Mesothelial cell of epicardium (in vitro differentiated cells): ENCODE measurements around the gene C16orf86. TPM values are rescaled to one million over a fixed set of nuclear protein-coding genes. Genes with fewer than 3 reads are reported as not detected.

Experiments used
- DNase-seq, 2 experiments: peaks; one replicate each; pipeline ENCODE4 v3.0.0; 2021; ENCODE audit warnings: low spot score in 2 of 2; ENCODE audit not compliant: unreplicated experiment in 2 of 2
- H3K27ac Mint-ChIP-seq: 2 replicates; pipeline ENCODE4 v1.8.0; 2021; ENCODE audit warnings: mixed read lengths
- H3K27me3 Mint-ChIP-seq: 2 replicates; pipeline ENCODE4 v1.8.0; 2021; ENCODE audit warnings: low read depth, mixed read lengths
- H3K36me3 Mint-ChIP-seq: 2 replicates; pipeline ENCODE4 v1.8.0; 2021; ENCODE audit warnings: mixed read lengths
- H3K4me1 Mint-ChIP-seq: 2 replicates; pipeline ENCODE4 v1.8.0; 2021; ENCODE audit warnings: mixed read lengths
- H3K4me3 Mint-ChIP-seq: 2 replicates; pipeline ENCODE4 v1.8.0; 2021; ENCODE audit warnings: mild to moderate bottlenecking, moderate library complexity, mixed read lengths
- H3K9me3 Mint-ChIP-seq: 2 replicates; pipeline ENCODE4 v1.8.0; 2021; ENCODE audit warnings: mixed read lengths
- CTCF ChIP-seq: fragments of 200-600 bp; sonication (generic); IDR thresholded peaks from one replicate; pipeline ENCODE4 v1.5.0; 2021; ENCODE audit warnings: antibody characterized with exemption; ENCODE audit not compliant: unreplicated experiment
- total RNA-seq: library from RNA; stranded (reverse); gene quantifications from 3 replicates; pipeline ENCODE4 v1.2.1, GENCODE V29; 2021

The C16orf86 gene
- total RNA-seq, 1 donor from 2014 or later, result 1.8 TPM

GRCh38 chr16:67697422-67698185 lies 31.0 kb downstream of the C16orf86 start:
- H3K4me1 Mint-ChIP-seq, result no peaks in the 10 kb centered on the region
- H3K27me3 Mint-ChIP-seq, result no peaks in the 10 kb centered on the region

GRCh38 chr16:67699265-67699664 lies 32.7 kb downstream of the C16orf86 start:
- no peak for TF ChIP-seq CTCF
- H3K27ac Mint-ChIP-seq, result no peak overlapping the region
- peaks cover 4% of the 10 kb centered on the region for H3K9me3 Mint-ChIP-seq
- no peak for DNase-seq
- no peak overlapping the region for H3K4me3 Mint-ChIP-seq
- H3K27me3 Mint-ChIP-seq, result no peaks in the 10 kb centered on the region
- no peaks in the 10 kb centered on the region for H3K4me1 Mint-ChIP-seq
- H3K36me3 Mint-ChIP-seq, result peaks cover 3% of the 10 kb centered on the region

More at GRCh38 chr16:67697422-67698185, 31.0 kb downstream of the C16orf86 start:
- TF ChIP-seq CTCF, result no peak
- no peak overlapping the region for H3K27ac Mint-ChIP-seq
- no peak overlapping the region for H3K4me3 Mint-ChIP-seq
- H3K36me3 Mint-ChIP-seq, result peaks cover 3% of the 10 kb centered on the region
- DNase-seq, result no peak
- H3K9me3 Mint-ChIP-seq, result peaks cover 4% of the 10 kb centered on the region

GRCh38 chr16:67701420-67701819 lies 34.8 kb downstream of the C16orf86 start:
- DNase-seq, result no peak
- no peak for TF ChIP-seq CTCF
- peaks cover 5% of the 10 kb centered on the region for H3K36me3 Mint-ChIP-seq
- H3K27me3 Mint-ChIP-seq, result no peaks in the 10 kb centered on the region
- H3K9me3 Mint-ChIP-seq, result peaks cover 4% of the 10 kb centered on the region
- no peak overlapping the region for H3K4me3 Mint-ChIP-seq
- no peak overlapping the region for H3K27ac Mint-ChIP-seq
- H3K4me1 Mint-ChIP-seq, result peaks cover 4% of the 10 kb centered on the region

- Mint-ChIP-seq H3K27ac (no peak overlapping the region), H3K4me1 (peaks cover 4% of the 10 kb centered on the region), H3K36me3 (peaks cover 5% of the 10 kb centered on the region), H3K27me3 (no peaks in the 10 kb centered on the region), H3K9me3 (peaks cover 4% of the 10 kb centered on the region), H3K4me3 (no peak overlapping the region)
- TF ChIP-seq CTCF, result no peak
- DNase-seq, result no peak
Measured at GRCh38 chr16:67702130-67702529, 35.5 kb downstream of the C16orf86 start.

- no peak for TF ChIP-seq CTCF
- Mint-ChIP-seq H3K36me3 (peaks cover 3% of the 10 kb centered on the region), H3K4me3 (no peak overlapping the region), H3K4me1 (peaks cover 4% of the 10 kb centered on the region), H3K27ac (peak overlapping the region; percentile 12), H3K27me3 (no peaks in the 10 kb centered on the region), H3K9me3 (peaks cover 3% of the 10 kb centered on the region)
- DNase-seq, result no peak
Measured at GRCh38 chr16:67703626-67704025, 37.0 kb downstream of the C16orf86 start.
